ENCODE data around the gene C5orf34.

GRCh38 chr5:43520615-43521014 lies 5.7 kb upstream of the C5orf34 start:
- TF ChIP-seq POLR2AphosphoS5 (IDR thresholded peaks at IDR 0.05) = no peak
- TF ChIP-seq CTCF (IDR thresholded peaks at IDR 0.05; ENCODE audit: poor library complexity, severe bottlenecking) = no peak
- TF ChIP-seq RAD21 (conservative IDR thresholded peaks at IDR 0.05) = no peak

Measured in neural cell (in vitro differentiated cells).